HUES64 (cell line): Measurements from ENCODE around the gene LCE1F.

Experiments used
- H3K27ac ChIP-seq: 2 replicates; pipeline ENCODE4 v1.7.0; 2013; ENCODE audit warnings: low read depth, low read length, inconsistent platforms
- H3K27me3 ChIP-seq: 2 replicates; pipeline ENCODE4 v1.6.1; 2013; ENCODE audit warnings: mild to moderate bottlenecking, low read length; ENCODE audit not compliant: insufficient read depth
- H3K36me3 ChIP-seq: 2 replicates; pipeline ENCODE4 v1.6.1; 2013; ENCODE audit warnings: mild to moderate bottlenecking, low read length; ENCODE audit not compliant: insufficient read depth
- H3K4me1 ChIP-seq: 2 replicates; pipeline ENCODE4 v1.6.1; 2013; ENCODE audit warnings: mild to moderate bottlenecking, low read length, moderate library complexity; ENCODE audit not compliant: insufficient read depth
- H3K4me3 ChIP-seq: 2 replicates; pipeline ENCODE4 v1.5.1; 2013; ENCODE audit warnings: mild to moderate bottlenecking, low read length, moderate library complexity
- H3K9ac ChIP-seq: 2 replicates; pipeline ENCODE4 v1.6.1; 2013; ENCODE audit warnings: mild to moderate bottlenecking, low read depth, low read length
- H3K9me3 ChIP-seq: 2 replicates; pipeline ENCODE4 v1.6.1; 2013; ENCODE audit warnings: low read depth, low read length; ENCODE audit not compliant: insufficient read depth
- WGBS: fragments of 150-250, 120-280 bp; methylation state at CpG from one replicate; pipeline ENCODE4 v1.1.7; 2013; ENCODE audit warnings: missing lambda C conversion rate; 5-methylcytosine and 5-hydroxymethylcytosine counted together

Gene LCE1F

GRCh38 chr1:152777510-152778137 lies 2.7 kb downstream of the LCE1F start:
- Histone ChIP-seq H3K4me3 (no peak overlapping the region), H3K9ac (no peak overlapping the region), H3K27ac (no peak overlapping the region), H3K36me3 (no peaks in the 10 kb centered on the region), H3K9me3 (peaks cover 89% of the 10 kb centered on the region), H3K27me3 (no peaks in the 10 kb centered on the region), H3K4me1 (no peaks in the 10 kb centered on the region)
- WGBS: 89% methylated on average over 4 of the region's 4 CpGs

- peaks cover 88% of the 10 kb centered on the region for H3K9me3 ChIP-seq
- no peak overlapping the region for H3K27ac ChIP-seq
- no peaks in the 10 kb centered on the region for H3K36me3 ChIP-seq
- no peak overlapping the region for H3K9ac ChIP-seq
- H3K27me3 ChIP-seq: no peaks in the 10 kb centered on the region
- H3K4me3 ChIP-seq: no peak overlapping the region
- WGBS: 64% methylated on average over 2 of the region's 2 CpGs
- H3K4me1 ChIP-seq: no peaks in the 10 kb centered on the region
These were observed 8.2 kb downstream of the LCE1F start for GRCh38 chr1:152783095-152783494.

GRCh38 chr1:152786077-152786476 lies 11.1 kb downstream of the LCE1F start, which contains the start of gene LCE1E:
TSS of gene LCE1E (plus strand) at chr1:152786257. CDS start at chr1:152787300, 1,043 bp downstream.
- Histone ChIP-seq H3K9me3 (peaks cover 76% of the 10 kb centered on the region), H3K27me3 (no peaks in the 10 kb centered on the region), H3K4me1 (no peaks in the 10 kb centered on the region)

GRCh38 chr1:152795686-152796085 lies 20.7 kb downstream of the LCE1F start:
- Histone ChIP-seq H3K9me3 (peaks cover 21% of the 10 kb centered on the region), H3K4me1 (no peaks in the 10 kb centered on the region), H3K9ac (no peak overlapping the region), H3K36me3 (no peaks in the 10 kb centered on the region), H3K27ac (no peak overlapping the region), H3K27me3 (no peaks in the 10 kb centered on the region), H3K4me3 (no peak overlapping the region)
- WGBS: 63% methylated on average over 4 of the region's 4 CpGs

More at GRCh38 chr1:152786077-152786476, 11.1 kb downstream of the LCE1F start, which contains the start of gene LCE1E:
- WGBS: 47% methylated on average over 2 of the region's 2 CpGs
- H3K36me3 ChIP-seq: no peaks in the 10 kb centered on the region
- no peak within 1 kb of the TSS for H3K27ac ChIP-seq
- H3K9ac ChIP-seq: no peak within 1 kb of the TSS
- H3K4me3 ChIP-seq: no peak within 1 kb of the TSS

- Histone ChIP-seq H3K9ac (no peak within 1 kb of the TSS), H3K9me3 (peaks cover 28% of the 10 kb centered on the region), H3K27me3 (no peaks in the 10 kb centered on the region), H3K4me3 (no peak within 1 kb of the TSS), H3K4me1 (no peaks in the 10 kb centered on the region), H3K27ac (no peak within 1 kb of the TSS), H3K36me3 (no peaks in the 10 kb centered on the region)
- 29% methylated on average over 2 of the region's 3 CpGs for whole genome bisulfite sequencing
These were observed 21.5 kb downstream of the LCE1F start, which contains the start of gene LCE1D for GRCh38 chr1:152796421-152796820. TSS of gene LCE1D (plus strand) at chr1:152796721. CDS start at chr1:152797795, 1,074 bp downstream.

- Histone ChIP-seq H3K9me3 (peaks cover 71% of the 10 kb centered on the region), H3K9ac (no peak overlapping the region), H3K36me3 (no peaks in the 10 kb centered on the region), H3K4me1 (no peaks in the 10 kb centered on the region), H3K27ac (no peak overlapping the region), H3K4me3 (no peak overlapping the region), H3K27me3 (no peaks in the 10 kb centered on the region)
- 88% methylated on average over 1 of the region's 1 CpG for WGBS
These were observed 26.4 kb downstream of the LCE1F start for GRCh38 chr1:152801333-152801732.

GRCh38 chr1:152806576-152806975 lies 31.6 kb downstream of the LCE1F start, which contains the start of gene LCE1C:
TSS of gene LCE1C (minus strand) at chr1:152806651. CDS start at chr1:152805478, 1,173 bp downstream.
- no peak within 1 kb of the TSS for H3K4me3 ChIP-seq
- no peaks in the 10 kb centered on the region for H3K4me1 ChIP-seq
- H3K27me3 ChIP-seq: no peaks in the 10 kb centered on the region
- H3K9me3 ChIP-seq: peaks cover 95% of the 10 kb centered on the region
- H3K36me3 ChIP-seq: no peaks in the 10 kb centered on the region
- H3K27ac ChIP-seq: no peak within 1 kb of the TSS
- no peak within 1 kb of the TSS for H3K9ac ChIP-seq
- 61% methylated on average over 2 of the region's 3 CpGs for WGBS

GRCh38 chr1:152811050-152811449 lies 36.1 kb downstream of the LCE1F start:
- H3K9me3 ChIP-seq: peaks cover 93% of the 10 kb centered on the region

GRCh38 chr1:152811671-152812070 lies 36.7 kb downstream of the LCE1F start, which contains the start of gene LCE1B:
TSS of gene LCE1B (plus strand) at chr1:152811971. CDS start at chr1:152812447, 476 bp downstream.
- WGBS: 96% methylated on average over 2 of the region's 2 CpGs
- H3K9me3 ChIP-seq: peaks cover 93% of the 10 kb centered on the region
- no peaks in the 10 kb centered on the region for H3K27me3 ChIP-seq
- no peaks in the 10 kb centered on the region for H3K36me3 ChIP-seq
- H3K4me3 ChIP-seq: no peak within 1 kb of the TSS
- no peak within 1 kb of the TSS for H3K9ac ChIP-seq
- H3K27ac ChIP-seq: no peak within 1 kb of the TSS
- H3K4me1 ChIP-seq: no peaks in the 10 kb centered on the region

More at GRCh38 chr1:152811050-152811449, 36.1 kb downstream of the LCE1F start:
- no peaks in the 10 kb centered on the region for H3K4me1 ChIP-seq
- no peak overlapping the region for H3K27ac ChIP-seq
- H3K4me3 ChIP-seq: no peak overlapping the region
- WGBS: 52% methylated on average over 2 of the region's 2 CpGs
- no peak overlapping the region for H3K9ac ChIP-seq
- H3K36me3 ChIP-seq: no peaks in the 10 kb centered on the region
- no peaks in the 10 kb centered on the region for H3K27me3 ChIP-seq

- peaks cover 83% of the 10 kb centered on the region for H3K9me3 ChIP-seq
- H3K4me3 ChIP-seq: no peak overlapping the region
- WGBS: 79% methylated on average over 6 of the region's 6 CpGs
- H3K4me1 ChIP-seq: no peaks in the 10 kb centered on the region
- no peaks in the 10 kb centered on the region for H3K36me3 ChIP-seq
- H3K27me3 ChIP-seq: no peaks in the 10 kb centered on the region
- H3K27ac ChIP-seq: no peak overlapping the region
- no peak overlapping the region for H3K9ac ChIP-seq
These were observed 42.4 kb downstream of the LCE1F start for GRCh38 chr1:152817309-152817708.

- Histone ChIP-seq H3K27me3 (no peaks in the 10 kb centered on the region), H3K36me3 (no peaks in the 10 kb centered on the region), H3K9ac (no peak overlapping the region), H3K27ac (no peak overlapping the region), H3K4me3 (no peak overlapping the region), H3K4me1 (no peaks in the 10 kb centered on the region), H3K9me3 (peaks cover 93% of the 10 kb centered on the region)
- 19% methylated on average over 2 of the region's 5 CpGs for WGBS
These were observed 48.4 kb downstream of the LCE1F start for GRCh38 chr1:152823294-152823693.
